Right lobe of liver (tissue), 4 donors: ENCODE measurements around the gene MBP.

Experiments
- CTCF ChIP-seq, 4 donors: fragments of 200-600 bp in 3 of 4; fragments of 450-650 bp in 1 of 4; IDR thresholded peaks; one replicate each; pipeline versions ENCODE4 v1.5.1 to v1.8.0; 2016 to 2022; ENCODE audit warnings: antibody characterized with exemption in 4 of 4, mild to moderate bottlenecking in 2 of 4
- POLR2A ChIP-seq: fragments of 450-650 bp; IDR thresholded peaks from one replicate; pipeline ENCODE4 v1.6.1; 2017; ENCODE audit warnings: antibody characterized with exemption, mild to moderate bottlenecking
- donor health status: DM: no; HTN: no; CAD: no.
- donor health status: DM: no; HTN: no; CAD: no.
- donor health status: DM: no; HTN: yes; CAD: no.

GRCh38 chr18:77144046-77144445, 11.5 kb upstream of the MBP start:
- TF ChIP-seq CTCF (IDR thresholded peaks at IDR 0.05) (no peak), POLR2A (no peak)
